GM21367 (cell line): ENCODE data around the gene GJD4.
A peak's percentile ranks its signal among the peaks of the same experiment; 100 is the strongest.

Source experiments
- ATAC-seq: cut with Tn5 transposase; IDR thresholded peaks from one replicate; pipeline ENCODE4 v1.9.1; 2021; ENCODE audit not compliant: unreplicated experiment

GJD4 gene

DNA sequence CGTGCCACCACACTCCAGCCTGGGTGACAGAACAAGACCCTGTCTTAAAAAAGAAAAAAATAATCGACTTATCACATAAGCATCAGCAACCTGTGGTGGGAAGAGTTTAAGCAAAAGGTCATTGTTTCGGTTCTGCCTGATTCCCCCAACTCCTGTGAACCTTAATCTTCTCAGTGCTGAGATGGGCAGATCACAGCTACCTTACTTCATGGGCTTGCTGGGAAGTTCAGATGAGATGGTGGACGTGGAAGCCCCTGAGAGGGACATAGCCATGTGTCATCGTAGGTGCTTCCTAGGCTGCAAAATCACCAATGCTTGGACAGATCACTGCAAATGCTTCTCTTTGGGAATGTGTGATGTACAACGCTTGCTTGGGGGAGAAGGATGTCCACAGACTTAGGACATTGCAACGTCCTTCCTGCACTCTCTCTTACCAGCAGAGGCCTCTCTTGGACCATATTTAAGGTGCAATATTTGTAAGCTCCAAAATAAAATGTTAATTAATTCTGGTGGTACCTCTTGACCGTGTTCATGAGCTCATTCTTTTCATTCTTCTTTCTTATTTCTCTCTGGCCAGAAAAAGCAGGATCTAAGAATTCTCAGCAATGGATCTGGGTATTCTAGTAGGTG, 8.6 kb downstream of the GJD4 start:
- ATAC-seq: no peak

DNA sequence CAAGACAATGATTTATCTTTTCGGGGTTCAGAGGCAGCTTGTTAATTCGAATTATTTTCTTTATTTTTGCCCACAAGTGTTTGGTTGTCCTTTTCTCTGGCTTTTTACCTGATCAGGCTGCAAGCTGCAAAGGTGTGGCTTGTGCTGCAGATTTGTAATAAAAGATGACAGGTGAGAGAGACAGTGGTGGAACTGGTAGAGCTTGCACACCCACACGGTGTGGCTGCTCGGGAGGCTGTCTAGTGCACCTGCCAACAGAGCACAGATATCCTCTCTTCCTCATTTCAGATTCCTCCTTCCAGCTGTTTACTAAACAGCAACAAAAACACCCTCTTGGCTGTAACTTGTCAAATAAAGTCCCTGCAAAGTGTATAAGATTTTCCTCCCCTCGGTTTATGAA, 9.2 kb downstream of the GJD4 start:
- no peak for ATAC-seq

DNA sequence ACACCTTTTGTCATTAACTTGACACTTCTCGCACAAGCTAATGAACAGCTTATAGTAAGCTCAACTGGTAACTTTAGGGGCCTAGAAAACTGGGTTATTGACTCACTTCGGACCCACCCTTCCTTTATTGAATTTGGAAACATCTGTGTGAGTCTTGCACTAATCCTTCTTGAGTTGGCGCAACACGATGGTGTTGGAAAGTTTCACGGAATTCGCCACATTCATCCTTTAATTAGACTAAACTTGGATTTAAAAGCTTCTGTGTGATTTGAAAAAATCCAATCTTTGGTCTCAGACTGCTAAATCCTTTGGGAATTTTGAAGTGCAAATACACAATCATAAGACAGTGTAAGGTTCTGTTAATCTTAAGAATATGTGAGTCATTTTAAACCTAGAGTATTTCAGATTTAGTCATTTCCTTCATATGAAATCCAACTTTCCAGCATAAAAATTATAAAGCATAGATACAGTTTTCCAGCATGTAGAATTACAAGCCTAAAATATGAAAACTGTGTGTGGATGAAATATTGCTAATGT, 21.9 kb downstream of the GJD4 start:
- ATAC-seq: no peak

DNA sequence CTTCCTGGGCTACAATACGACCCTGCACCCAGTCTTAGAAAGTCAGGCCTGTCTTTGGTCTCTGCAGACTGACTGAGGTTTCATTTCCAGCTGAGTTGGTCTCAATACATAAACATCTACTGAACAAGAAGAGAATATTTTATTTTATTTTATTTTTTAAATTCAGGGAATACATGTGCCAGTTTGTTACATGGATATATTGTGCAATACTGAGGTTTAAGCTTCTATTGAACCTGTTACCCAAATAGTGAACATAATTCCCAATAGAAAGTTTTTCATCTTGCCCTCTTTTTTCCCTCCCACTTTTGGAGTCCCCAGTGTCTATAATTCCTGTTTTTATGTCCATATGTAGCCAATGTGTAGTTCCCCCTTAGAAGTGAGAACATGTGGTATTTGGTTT, 26.3 kb downstream of the GJD4 start:
- no peak for ATAC-seq

DNA sequence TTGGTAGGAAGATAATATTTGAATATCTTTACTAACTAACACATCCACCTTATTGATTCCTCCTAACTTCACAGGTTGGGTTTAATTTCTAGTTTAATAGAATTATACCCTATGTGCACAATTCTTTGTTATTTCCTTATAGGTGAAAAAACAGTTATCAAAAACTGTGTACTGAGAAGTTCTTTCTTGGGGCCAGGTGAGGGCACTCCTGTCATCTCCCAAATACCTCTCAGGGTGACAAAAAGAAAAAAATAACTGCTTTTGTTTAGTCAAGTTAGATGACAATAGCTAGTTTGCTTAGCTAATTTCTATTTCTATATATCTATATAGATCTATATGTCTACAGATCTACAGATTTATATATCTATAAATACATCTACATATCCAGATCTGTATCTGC, 26.9 kb downstream of the GJD4 start:
- ATAC-seq: no peak

DNA sequence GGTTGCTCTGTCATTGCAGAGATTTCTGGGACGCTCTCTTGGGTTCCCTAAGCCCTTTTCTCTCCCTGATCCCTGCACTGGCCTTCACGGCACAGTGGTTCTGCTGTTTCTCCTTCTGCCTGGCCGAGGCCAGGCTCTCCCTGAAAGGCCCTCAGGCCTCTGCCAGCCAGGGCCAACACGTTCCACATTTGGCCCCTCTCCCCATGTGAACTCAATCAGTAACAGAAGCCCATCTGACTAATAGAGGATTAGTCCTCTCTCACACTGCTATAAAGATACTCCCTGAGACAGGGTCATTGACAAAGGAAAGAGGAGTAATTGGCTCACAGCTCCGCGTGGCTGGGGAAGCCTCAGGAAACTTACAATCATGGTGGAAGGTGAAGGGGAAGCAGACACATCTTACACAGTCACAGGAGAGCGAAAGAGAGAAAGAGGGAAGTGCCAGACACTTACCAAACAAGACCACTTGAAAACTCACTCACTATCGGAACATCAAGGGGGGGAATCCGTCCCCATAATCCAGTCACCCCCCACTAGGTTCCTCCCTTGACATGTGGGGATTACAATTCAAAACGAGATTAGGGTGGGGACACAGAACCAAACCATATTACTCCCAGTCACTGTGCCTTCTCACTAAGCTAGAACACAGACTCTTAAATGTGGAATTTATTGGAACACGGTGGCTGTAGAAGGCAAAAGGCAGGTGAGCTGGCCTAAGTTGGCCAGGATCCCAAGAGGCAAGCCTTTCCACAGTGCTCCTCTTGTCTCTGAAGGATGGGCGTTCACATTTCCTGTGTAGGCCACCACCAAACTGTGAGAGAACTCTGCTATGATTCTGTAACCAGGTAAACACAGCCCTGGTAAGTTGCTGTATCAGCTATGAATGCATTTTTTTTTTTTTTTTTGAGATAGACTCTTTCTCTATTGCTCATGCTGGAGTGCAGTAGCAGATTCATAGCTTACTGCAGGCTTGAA, 28.2 kb downstream of the GJD4 start:
- ATAC-seq: no peak

DNA sequence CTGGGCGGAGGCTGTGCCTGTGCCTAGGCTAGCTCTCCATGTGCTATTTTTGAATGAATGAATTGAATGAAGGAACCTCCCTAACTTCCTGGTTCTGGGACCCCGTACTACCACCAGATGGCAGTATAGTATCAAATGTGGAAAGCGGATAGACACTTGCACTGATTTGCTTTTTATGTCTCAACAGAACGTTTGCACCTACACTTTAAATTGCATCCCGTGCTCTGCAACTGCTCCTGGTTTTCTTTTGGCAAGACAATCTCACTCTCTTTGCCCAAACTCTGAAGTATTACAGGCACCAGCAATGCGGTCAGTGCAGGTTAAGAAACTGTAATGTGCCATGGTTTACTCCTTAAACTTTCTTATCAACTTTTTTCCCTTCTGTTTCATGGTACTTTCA, 30.4 kb downstream of the GJD4 start:
- peak; percentile 91 for ATAC-seq

DNA sequence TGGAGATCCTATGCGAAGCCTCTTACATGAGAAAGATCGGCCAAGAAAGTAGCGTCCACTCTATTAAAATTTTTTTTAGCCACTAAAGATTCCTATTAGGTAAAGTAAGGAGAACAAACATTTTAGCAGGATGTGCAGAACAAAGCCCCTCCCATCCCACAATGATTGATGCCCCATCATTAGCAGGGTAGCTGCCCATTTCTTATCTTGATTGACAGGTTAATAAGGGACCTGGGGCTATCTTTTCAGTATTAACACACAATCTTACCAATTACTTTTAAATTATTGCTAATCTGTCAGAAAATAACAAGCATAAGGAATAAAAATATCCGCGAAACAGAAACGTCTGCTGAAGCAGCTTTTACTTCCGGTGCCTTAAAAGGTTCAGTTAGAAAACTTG, 31.8 kb downstream of the GJD4 start:
- no peak for ATAC-seq

DNA sequence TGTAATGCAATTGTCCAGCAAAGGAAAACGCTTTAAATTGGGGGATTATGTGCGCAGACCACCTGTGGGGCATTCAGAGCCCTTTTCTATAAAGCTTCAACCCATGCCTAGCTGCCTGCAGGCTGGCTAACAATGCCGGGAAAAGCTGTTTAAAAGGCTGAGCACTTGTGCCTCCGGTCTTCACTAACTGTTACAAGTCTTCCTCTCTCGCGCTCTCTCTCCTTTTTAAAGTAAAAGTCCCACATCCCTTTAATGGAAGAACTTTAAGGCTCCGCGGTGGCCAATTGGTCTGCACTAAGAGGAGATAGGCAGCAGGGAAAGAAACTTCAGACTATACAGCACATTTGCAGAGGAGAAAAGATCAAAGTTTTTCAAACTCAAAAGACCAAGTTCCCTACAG, 32.3 kb downstream of the GJD4 start:
- ATAC-seq: no peak

DNA sequence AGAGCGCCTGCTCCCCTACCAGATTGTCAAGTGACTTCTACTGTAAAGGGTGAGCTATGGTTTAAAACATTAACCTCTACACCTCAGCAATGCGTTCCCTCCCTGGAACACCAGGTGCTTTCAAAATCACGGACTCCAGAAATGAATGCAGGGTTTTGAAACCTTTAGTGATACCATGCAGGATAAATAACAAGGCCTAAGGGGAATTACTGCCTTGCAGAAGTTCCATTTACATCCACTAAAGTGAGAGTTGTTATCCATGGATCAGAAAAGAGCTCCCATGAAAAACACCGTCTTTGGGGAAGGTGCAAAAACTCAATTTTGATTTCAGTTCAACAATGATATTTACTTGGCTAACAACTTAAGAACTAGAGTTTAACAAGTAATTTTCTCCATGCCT, 33.0 kb downstream of the GJD4 start:
- no peak for ATAC-seq

DNA sequence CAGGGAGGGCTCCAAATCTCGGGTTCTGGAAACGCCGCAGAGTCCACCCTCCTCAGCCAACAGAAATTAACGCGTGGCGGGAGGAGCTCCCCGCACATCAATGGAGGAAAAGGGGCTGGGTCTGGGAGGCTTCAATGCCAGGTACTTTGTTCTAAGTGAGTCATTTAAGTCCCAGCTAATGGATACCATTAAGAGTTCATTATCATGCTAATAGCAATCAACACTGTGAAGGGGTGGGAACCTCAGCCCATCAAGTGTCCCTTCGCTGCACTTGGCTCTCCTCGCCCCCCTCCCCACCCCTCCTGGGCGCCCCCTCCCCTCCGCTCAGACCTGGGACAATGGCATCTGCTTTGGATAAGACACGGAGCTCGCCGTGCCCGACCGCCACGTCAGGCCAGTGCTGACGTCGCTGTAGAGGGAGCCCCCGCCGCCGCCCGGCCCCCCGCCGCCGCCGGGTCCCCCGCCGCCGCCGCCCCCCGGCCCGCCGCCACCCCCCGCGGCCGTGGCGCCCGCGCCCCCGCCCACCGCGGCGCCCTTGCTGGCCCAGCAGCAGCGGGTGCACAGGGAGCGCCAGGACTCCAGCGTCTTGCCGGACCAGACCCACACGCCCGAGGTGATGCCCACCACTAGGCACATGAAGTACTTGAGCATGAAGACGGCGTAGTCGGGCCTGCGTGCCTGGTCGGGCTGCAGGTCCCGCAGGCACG, 34.0 kb downstream of the GJD4 start:
- ATAC-seq: no peak

DNA sequence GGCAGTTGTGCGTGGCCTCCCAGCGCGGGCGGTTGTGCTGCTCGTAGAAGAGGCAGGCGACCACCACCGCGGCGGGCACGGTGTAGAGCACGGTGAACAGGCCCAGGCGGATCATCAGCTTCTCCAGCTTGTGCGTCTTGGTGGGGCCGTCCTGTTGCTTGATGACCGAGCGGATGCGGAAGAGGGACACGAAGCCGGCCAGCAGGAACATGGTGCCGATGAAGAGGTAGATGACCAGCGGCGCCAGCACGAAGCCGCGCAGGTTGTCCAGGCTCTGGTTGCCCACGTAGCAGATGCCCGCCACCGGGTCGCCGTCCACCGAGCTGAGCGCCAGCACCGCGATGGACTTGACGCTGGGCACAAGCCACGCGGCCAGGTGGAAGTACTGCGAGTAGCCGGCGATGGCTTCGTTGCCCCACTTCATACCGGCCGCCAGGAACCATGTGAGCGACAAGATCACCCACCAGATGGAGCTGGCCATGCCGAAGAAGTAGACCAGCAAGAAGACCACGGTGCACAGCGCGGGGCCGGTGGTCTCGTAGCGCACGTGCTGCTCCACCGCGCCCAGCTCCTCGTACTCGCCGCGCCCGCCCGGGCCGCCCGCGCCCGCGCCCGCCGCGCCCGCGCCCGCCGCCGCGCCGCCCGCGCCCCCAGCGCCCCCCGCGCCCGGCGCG, 34.7 kb downstream of the GJD4 start:
- no peak for ATAC-seq

DNA sequence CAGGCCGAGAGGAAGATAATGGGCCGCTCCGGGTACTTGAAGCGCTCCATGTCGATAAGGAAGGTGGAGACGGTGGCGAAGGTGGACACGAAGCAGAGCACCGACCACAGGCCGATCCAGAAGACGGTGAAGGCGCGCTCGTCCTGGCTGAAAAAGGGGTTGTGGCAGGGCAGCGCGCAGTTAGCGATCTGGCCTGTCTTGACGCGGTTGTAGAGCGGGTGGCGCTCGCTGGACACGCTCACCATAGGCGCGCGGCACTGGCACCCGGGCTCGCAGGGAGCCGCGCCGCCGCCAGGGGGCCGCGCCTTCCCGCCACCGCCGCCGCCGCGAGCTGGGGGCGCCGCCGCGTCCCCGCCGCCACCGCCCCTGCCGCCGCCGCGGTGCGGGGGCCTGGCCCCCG, 35.3 kb downstream of the GJD4 start:
- peak; percentile 26 for ATAC-seq

DNA sequence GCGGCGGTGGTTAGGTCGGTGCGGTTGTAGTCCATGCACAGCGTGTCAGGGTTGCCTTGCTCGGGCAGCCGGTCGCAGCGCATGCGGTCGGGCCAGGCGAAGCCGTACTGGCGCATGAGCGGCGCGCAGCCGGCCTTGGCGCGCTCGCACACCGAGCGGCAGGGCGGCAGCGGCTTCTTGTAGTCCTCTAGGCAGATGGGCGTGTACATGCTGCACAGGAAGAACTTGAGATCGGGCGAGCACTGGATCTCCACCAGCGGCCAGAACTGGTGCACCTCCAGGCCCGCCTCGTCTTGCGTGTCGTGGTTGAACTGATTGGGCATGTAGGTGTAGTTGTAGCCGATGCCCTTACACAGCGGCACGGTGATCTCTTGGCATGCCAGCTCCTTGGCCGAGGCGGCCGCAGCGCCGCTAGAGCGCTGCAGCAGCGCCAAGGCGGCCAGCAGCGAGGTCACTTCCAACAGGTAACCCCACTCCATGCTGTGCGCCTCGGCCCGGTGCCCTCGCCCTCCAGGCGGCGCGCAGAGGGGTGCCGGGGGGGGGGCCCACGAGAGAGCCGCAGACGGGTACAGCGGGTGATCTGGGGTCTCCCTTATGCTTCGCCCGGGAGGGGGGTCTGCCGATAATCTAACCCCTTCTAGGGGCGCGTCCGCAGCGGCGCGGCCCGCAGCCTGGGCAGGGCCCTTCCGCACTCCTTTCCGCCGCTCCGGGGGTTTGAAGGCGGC, 36.0 kb downstream of the GJD4 start:
- ATAC-seq: peak; percentile 27

DNA sequence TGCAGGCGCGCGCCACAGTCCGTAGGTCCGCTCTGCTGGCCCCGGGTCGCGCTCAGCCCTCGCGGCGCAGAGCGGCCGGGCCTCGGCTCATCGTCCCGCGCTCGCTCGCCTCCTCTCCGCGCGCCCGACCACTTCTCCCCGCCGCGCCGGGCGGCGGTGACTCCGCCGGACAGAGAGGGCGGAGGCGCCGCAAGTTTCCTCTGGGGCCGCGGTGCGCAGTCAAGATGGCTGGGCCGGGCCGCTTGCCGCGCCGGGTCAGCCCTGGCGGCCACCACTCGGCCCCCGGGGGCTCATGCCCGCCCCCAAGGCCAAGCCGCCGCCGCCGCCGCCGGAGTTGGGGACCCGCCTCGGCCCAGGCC, 36.5 kb downstream of the GJD4 start:
- peak; percentile 25 for ATAC-seq

DNA sequence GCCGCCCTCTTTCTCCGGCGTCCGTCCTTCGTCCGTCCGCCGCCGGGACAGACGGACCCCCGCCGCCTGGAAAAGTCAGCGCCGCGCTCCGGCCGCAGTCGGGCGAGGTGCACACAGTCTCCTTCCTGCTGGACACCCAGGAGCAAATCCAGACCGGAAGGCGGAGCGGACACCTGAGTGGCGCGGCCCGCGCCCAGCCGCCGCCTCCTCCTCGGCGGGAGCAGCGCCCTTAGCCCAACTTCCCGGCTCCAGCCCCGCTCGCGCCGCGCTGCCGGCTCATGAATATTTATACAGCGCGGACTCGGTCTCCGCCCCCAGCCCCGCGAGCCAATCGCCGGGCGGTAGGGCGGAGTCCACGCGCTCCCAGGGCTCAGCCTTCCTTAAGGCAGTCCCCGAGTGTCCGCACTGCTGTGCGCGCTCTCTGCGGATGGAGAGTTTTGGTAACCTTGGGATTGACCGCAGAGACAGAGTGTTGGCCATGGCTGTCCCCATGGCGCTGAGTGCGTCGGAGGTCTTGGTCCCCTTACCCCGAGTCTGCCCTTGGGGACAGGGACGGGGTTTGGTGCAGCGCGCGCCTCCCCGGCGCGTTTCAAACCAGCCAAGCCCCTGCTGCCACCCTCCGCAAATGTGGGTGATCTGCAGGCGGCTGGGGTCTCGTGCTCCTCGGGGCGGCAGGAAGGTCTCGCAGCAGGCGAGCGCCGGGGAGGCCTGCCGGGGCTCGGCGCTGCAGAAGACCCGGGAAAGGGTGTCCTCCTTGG, 37.1 kb downstream of the GJD4 start, which contains the start of gene FZD8:
FZD8 (minus strand) TSS at position 262 of the 758 bp plus-strand sequence. CDS start 867 bp downstream, outside the sequence.
- peak; percentile 93 for ATAC-seq

DNA sequence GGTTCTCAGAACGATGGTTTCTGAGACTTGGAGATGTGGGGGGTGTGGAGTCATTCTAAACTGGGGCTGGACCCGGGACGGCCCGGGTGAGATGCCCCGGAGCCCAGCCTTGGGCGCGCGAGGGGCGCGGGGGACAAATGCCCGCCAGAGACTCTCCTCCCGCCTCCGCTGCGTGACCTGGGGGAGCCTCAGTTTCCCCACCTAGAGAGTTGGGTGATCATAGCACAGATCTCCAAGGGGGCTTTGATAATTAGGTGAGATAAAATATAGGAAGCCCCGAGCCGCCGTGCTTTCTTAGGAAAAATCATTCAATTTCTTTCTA, 37.6 kb downstream of the GJD4 start:
- ATAC-seq: no peak

DNA sequence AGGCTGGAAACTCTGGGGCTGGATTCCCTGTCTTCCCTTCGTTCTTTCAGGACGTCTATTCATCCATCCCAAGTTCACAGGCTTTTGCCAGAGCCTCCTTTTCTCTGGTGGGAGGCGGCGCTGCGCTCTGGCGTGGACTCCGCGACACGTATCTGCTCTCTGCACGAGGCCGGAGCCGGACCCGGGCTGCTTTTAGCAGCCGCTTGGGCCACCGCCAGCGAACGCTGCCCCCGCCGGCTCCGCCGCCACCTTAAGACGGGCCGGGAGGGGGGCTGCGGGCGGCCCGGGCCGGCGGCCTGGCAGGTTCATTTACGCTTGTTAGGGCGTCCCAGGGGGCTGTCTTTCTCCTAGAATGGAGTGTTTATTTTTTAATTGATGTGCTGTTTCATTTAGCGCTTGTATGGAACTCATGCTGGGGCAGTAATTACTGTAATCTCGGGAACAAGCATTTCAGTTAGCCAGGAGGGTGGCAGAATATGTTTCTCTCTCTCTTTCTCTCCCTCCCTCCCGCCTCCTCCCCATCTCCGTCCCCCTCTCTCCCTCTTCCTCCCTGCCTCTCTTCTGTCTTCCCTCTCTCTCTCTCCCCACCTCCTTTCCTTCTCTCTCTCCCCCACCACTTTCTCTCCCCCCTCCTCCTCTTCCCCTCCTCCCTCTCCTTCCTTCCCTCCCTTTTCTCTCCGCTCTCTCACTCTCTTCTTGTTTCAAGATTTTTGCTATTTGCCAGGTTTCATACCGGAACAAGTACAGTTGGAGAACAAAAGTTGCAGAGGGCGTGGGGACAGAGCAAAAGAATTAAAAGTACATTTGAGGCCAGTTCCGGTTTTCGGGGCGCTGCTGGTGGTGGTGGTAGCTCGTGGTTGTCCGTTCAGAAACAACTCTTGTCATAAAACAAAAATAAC, 38.3 kb downstream of the GJD4 start:
- ATAC-seq: no peak
